HEK293 (cell line): ENCODE results near the gene PTPRK.

Experiments
- CTCF ChIA-PET: fragments of 350-600 bp; formaldehyde crosslinking; extraction: SDS; loops from one replicate; lab custom pipeline; 2021; ENCODE audit warnings: antibody characterized with exemption; lab: Yijun Ruan, JAX
- POLR2A ChIA-PET: fragments of 300-600 bp; formaldehyde crosslinking; extraction: SDS; loops from one replicate; lab custom pipeline; 2020; ENCODE audit warnings: antibody characterized with exemption, inconsistent platforms; lab: Yijun Ruan, JAX
- H3K27ac ChIP-seq: fragments of 200-500 bp; sonication (Bioruptor generic); 2 replicates; pipeline ENCODE4 v1.5.1; 2014; ENCODE audit warnings: low read depth, low read length, control low read depth, inconsistent platforms; ENCODE audit errors: extremely low read depth
- H3K36me3 ChIP-seq, 2 experiments: fragments of 200-500 bp in 1 of 2; sonication (Bioruptor generic) in 1 of 2; 1 replicate in 1 of 2; 2 replicates in 1 of 2; pipeline ENCODE4 v1.5.1; 2014 to 2017; ENCODE audit warnings: inconsistent platforms in 2 of 2, low read length in 2 of 2; ENCODE audit not compliant: control insufficient read depth in 2 of 2, insufficient read depth in 1 of 2
- H3K4me1 ChIP-seq: fragments of 200-500 bp; sonication (Bioruptor generic); 2 replicates; pipeline ENCODE4 v1.5.1; 2014; ENCODE audit warnings: mild to moderate bottlenecking, low read length, inconsistent platforms; ENCODE audit not compliant: control insufficient read depth, insufficient read depth
- H3K4me3 ChIP-seq: 2 replicates; pipeline ENCODE4 v1.5.1; 2011; ENCODE audit warnings: low read depth, mild to moderate bottlenecking, control low read depth, low read length, moderate library complexity
- H3K9me3 ChIP-seq: fragments of 200-500 bp; sonication (Bioruptor generic); 2 replicates; pipeline ENCODE4 v1.5.1; 2014; ENCODE audit warnings: low read depth, low read length, inconsistent platforms; ENCODE audit not compliant: control insufficient read depth, insufficient read depth
- FEZF1 ChIP-seq: fragments of 450-650 bp; formaldehyde crosslinking; IDR thresholded peaks from 2 replicates; pipeline ENCODE4 v1.5.1; 2016; ENCODE audit warnings: missing biosample characterization, missing genetic modification characterization
- GFI1B ChIP-seq: fragments of 450-650 bp; formaldehyde crosslinking; IDR thresholded peaks from 2 replicates; pipeline ENCODE4 v1.5.1; 2016; ENCODE audit warnings: missing biosample characterization, missing genetic modification characterization
- HOXA7 ChIP-seq: sonication (generic); formaldehyde crosslinking; IDR thresholded peaks from 2 replicates; pipeline ENCODE4 v1.8.1; 2022; ENCODE audit warnings: missing genetic modification reagents, borderline replicate concordance
- IKZF3 ChIP-seq: fragments of 450-650 bp; IDR thresholded peaks from 2 replicates; pipeline ENCODE4 v1.5.0; 2018; ENCODE audit warnings: missing biosample characterization, mild to moderate bottlenecking, missing genetic modification characterization, moderate library complexity
- KLF10 ChIP-seq: fragments of 450-650 bp; IDR thresholded peaks from 2 replicates; pipeline ENCODE4 v1.5.1; 2018; ENCODE audit warnings: missing biosample characterization, mild to moderate bottlenecking, missing genetic modification characterization
- MEIS1 ChIP-seq: sonication (generic); formaldehyde crosslinking; IDR thresholded peaks from 2 replicates; pipeline ENCODE4 v1.8.1; 2022; ENCODE audit warnings: missing genetic modification reagents, mild to moderate bottlenecking, borderline replicate concordance
- OVOL3 ChIP-seq: fragments of 450-650 bp; formaldehyde crosslinking; IDR thresholded peaks from 2 replicates; pipeline ENCODE4 v1.5.1; 2016; ENCODE audit warnings: missing biosample characterization, missing genetic modification characterization
- SCRT1 ChIP-seq: fragments of 450-650 bp; formaldehyde crosslinking; IDR thresholded peaks from 2 replicates; pipeline ENCODE4 v1.5.1; 2016; ENCODE audit warnings: missing biosample characterization, missing genetic modification characterization, borderline replicate concordance
- ZNF146 ChIP-seq: fragments of 450-650 bp; formaldehyde crosslinking; IDR thresholded peaks from 2 replicates; pipeline ENCODE4 v1.5.1; 2016; ENCODE audit warnings: missing biosample characterization, missing genetic modification characterization
- ZNF16 ChIP-seq: fragments of 450-650 bp; formaldehyde crosslinking; IDR thresholded peaks from 2 replicates; pipeline ENCODE4 v1.5.1; 2016; ENCODE audit warnings: low read depth, missing biosample characterization, missing genetic modification characterization
- ZNF211 ChIP-seq: fragments of 450-650 bp; formaldehyde crosslinking; IDR thresholded peaks from 2 replicates; pipeline ENCODE4 v1.5.1; 2016; ENCODE audit warnings: low read depth, missing biosample characterization, missing genetic modification characterization
- ZNF214 ChIP-seq: fragments of 450-650 bp; formaldehyde crosslinking; IDR thresholded peaks from 2 replicates; pipeline ENCODE4 v1.5.1; 2017; ENCODE audit warnings: missing biosample characterization, mild to moderate bottlenecking, missing genetic modification characterization, borderline replicate concordance
- ZNF324 ChIP-seq: fragments of 450-650 bp; formaldehyde crosslinking; IDR thresholded peaks from 2 replicates; pipeline ENCODE4 v1.5.1; 2016; ENCODE audit warnings: missing biosample characterization, missing genetic modification characterization
- ZNF350 ChIP-seq: fragments of 450-650 bp; formaldehyde crosslinking; IDR thresholded peaks from 2 replicates; pipeline ENCODE4 v1.5.0; 2017; ENCODE audit warnings: missing biosample characterization, mild to moderate bottlenecking, missing genetic modification characterization
- ZNF571 ChIP-seq: fragments of 450-650 bp; formaldehyde crosslinking; IDR thresholded peaks from 2 replicates; pipeline ENCODE4 v1.5.0; 2017; ENCODE audit warnings: missing biosample characterization, missing genetic modification characterization
- ZNF624 ChIP-seq: fragments of 450-650 bp; formaldehyde crosslinking; IDR thresholded peaks from 2 replicates; pipeline ENCODE4 v1.5.1; 2017; ENCODE audit warnings: missing biosample characterization, missing genetic modification characterization
- ZXDB ChIP-seq: fragments of 450-650 bp; formaldehyde crosslinking; IDR thresholded peaks from 2 replicates; pipeline ENCODE4 v1.5.1; 2016; ENCODE audit warnings: missing biosample characterization, missing genetic modification characterization
- TF ChIP-seq, protein P1 (sequence below): fragments of 450-650 bp; formaldehyde crosslinking; optimal IDR thresholded peaks from 2 replicates; pipeline ENCODE3; 2016; ENCODE audit warnings: missing biosample characterization, mild to moderate bottlenecking, missing genetic modification characterization
- TF ChIP-seq, protein P2 (sequence below): fragments of 450-650 bp; formaldehyde crosslinking; IDR thresholded peaks from 2 replicates; pipeline ENCODE4; 2016; ENCODE audit warnings: missing biosample characterization, missing genetic modification characterization
- TF ChIP-seq, protein P3 (sequence below): fragments of 450-650 bp; formaldehyde crosslinking; IDR thresholded peaks from 2 replicates; pipeline ENCODE4 v1.5.1; 2016; ENCODE audit warnings: missing biosample characterization, missing genetic modification characterization
- TF ChIP-seq, protein P4 (sequence below): fragments of 450-650 bp; formaldehyde crosslinking; IDR thresholded peaks from 2 replicates; pipeline ENCODE4 v1.5.1; 2016; ENCODE audit warnings: missing biosample characterization, missing genetic modification characterization, low read depth

Gene PTPRK

DNA sequence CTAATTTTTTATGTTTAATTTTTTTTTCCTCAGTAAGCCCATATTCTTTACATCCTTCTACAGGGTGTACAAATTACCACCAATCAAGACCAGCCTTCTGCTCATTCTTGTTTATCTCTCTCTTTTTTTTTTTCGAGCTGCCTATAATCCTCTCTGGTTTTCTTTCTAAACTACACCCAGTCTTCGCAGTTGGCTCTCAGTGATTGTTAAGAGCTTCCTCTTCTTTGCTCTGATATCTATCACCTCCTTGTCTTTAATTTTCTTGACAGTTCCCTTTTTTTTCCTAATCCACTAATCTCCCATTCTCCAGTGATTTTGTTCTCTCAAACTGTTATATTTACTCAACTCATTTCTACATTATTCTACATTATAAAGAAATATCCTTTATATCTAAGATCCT is 38.5 kb upstream of the PTPRK start:
- H3K4me1 ChIP-seq: peaks cover 8% of the 10 kb centered on the region; the same call in 1 of the 2 replicates
- TF ChIP-seq KLF10 (tag by site-specific recombination) (no peak), OVOL3 (tag by site-specific recombination) (no peak)
- TF ChIP-seq, protein P1, sequence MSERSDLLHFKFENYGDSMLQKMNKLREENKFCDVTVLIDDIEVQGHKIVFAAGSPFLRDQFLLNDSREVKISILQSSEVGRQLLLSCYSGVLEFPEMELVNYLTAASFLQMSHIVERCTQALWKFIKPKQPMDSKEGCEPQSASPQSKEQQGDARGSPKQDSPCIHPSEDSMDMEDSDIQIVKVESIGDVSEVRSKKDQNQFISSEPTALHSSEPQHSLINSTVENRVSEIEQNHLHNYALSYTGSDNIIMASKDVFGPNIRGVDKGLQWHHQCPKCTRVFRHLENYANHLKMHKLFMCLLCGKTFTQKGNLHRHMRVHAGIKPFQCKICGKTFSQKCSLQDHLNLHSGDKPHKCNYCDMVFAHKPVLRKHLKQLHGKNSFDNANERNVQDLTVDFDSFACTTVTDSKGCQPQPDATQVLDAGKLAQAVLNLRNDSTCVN (tag by site-specific recombination): no peak
- H3K4me3 ChIP-seq: no peak overlapping the region
- no peaks in the 10 kb centered on the region for H3K36me3 ChIP-seq
- H3K9me3 ChIP-seq: no peaks in the 10 kb centered on the region
- POLR2A ChIA-PET: no interaction called here
- H3K27ac ChIP-seq: no peak overlapping the region
- CTCF ChIA-PET: interaction anchor here (0.7 kb wide), 1 partner anchor 140 kb away, joined by 3 read pairs; no protein-coding TSS in a partner anchor

DNA sequence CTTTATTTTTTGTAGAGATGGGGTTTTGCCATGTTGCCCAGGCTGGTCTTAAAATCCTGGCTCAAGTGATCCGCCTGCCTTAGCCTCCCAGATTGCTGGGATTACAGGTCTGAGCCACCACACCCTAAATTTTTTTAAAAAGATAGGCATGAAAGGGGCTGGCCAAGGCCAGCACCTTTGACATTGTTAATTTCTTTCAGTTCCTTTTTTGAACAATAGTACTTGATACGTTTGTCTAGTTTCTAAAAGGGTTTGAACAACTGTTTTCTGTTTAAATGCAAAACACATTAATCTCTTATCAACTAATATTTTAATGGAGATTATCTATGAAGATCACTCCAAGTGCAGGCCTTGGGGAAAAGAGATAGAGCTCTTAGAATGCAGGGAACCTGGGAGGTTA is 37.6 kb upstream of the PTPRK start:
- TF ChIP-seq, protein P2, sequence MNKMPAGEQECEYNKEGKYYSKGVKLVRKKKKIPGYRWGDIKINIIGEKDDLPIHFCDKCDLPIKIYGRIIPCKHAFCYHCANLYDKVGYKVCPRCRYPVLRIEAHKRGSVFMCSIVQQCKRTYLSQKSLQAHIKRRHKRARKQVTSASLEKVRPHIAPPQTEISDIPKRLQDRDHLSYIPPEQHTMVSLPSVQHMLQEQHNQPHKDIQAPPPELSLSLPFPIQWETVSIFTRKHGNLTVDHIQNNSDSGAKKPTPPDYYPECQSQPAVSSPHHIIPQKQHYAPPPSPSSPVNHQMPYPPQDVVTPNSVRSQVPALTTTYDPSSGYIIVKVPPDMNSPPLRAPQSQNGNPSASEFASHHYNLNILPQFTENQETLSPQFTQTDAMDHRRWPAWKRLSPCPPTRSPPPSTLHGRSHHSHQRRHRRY: no peak
- TF ChIP-seq ZNF16 (tag by site-specific recombination) (no peak), ZNF214 (no peak), ZNF571 (tag by site-specific recombination) (no peak), IKZF3 (tag by site-specific recombination) (no peak), ZNF350 (tag by site-specific recombination) (no peak), FEZF1 (tag by site-specific recombination) (no peak), MEIS1 (CRISPR knock-in tag) (no peak), ZXDB (tag by site-specific recombination) (no peak), ZNF146 (no peak), GFI1B (tag by site-specific recombination) (no peak), ZNF211 (tag by site-specific recombination) (no peak), SCRT1 (tag by site-specific recombination) (no peak), ZNF324 (tag by site-specific recombination) (no peak), HOXA7 (CRISPR knock-in tag) (no peak), ZNF624 (tag by site-specific recombination) (no peak)
- TF ChIP-seq, protein P3, sequence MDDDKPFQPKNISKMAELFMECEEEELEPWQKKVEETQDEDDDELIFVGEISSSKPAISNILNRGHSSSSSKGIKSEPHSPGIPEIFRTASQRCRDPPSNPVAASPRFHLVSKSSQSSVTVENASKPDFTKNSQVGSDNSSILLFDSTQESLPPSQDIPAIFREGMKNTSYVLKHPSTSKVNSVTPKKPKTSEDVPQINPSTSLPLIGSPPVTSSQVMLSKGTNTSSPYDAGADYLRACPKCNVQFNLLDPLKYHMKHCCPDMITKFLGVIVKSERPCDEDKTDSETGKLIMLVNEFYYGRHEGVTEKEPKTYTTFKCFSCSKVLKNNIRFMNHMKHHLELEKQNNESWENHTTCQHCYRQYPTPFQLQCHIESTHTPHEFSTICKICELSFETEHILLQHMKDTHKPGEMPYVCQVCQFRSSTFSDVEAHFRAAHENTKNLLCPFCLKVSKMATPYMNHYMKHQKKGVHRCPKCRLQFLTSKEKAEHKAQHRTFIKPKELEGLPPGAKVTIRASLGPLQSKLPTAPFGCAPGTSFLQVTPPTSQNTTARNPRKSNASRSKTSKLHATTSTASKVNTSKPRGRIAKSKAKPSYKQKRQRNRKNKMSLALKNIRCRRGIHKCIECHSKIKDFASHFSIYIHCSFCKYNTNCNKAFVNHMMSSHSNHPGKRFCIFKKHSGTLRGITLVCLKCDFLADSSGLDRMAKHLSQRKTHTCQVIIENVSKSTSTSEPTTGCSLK (tag by site-specific recombination): no peak
- TF ChIP-seq, protein P4, sequence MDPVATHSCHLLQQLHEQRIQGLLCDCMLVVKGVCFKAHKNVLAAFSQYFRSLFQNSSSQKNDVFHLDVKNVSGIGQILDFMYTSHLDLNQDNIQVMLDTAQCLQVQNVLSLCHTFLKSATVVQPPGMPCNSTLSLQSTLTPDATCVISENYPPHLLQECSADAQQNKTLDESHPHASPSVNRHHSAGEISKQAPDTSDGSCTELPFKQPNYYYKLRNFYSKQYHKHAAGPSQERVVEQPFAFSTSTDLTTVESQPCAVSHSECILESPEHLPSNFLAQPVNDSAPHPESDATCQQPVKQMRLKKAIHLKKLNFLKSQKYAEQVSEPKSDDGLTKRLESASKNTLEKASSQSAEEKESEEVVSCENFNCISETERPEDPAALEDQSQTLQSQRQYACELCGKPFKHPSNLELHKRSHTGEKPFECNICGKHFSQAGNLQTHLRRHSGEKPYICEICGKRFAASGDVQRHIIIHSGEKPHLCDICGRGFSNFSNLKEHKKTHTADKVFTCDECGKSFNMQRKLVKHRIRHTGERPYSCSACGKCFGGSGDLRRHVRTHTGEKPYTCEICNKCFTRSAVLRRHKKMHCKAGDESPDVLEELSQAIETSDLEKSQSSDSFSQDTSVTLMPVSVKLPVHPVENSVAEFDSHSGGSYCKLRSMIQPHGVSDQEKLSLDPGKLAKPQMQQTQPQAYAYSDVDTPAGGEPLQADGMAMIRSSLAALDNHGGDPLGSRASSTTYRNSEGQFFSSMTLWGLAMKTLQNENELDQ (tag by site-specific recombination): no peak
- H3K36me3 ChIP-seq: no peaks in the 10 kb centered on the region
- H3K9me3 ChIP-seq: no peaks in the 10 kb centered on the region
- CTCF ChIA-PET: no interaction called here
- POLR2A ChIA-PET: no interaction called here
- H3K27ac ChIP-seq: no peak overlapping the region
- no peak overlapping the region for H3K4me3 ChIP-seq
- H3K4me1 ChIP-seq: peaks cover 8% of the 10 kb centered on the region; the same call in 1 of the 2 replicates
